Occipital lobe (tissue), 2 donors: ENCODE data around the gene PDCD1LG2. TPM values are rescaled to one million over a fixed set of nuclear protein-coding genes. Genes with fewer than 3 reads are reported as not detected.

Source experiments
- DNase-seq: peaks from one replicate; lab custom pipeline; 2025; lab: John Stamatoyannopoulos, UW
- total RNA-seq: library from RNA; depleted of rRNA; stranded (reverse); fragments of >200 nt; gene quantifications from one replicate; pipeline ENCODE4 v1.2.3, GENCODE V29; 2014

PDCD1LG2 gene
- total RNA-seq, 1 donor from 2014 or later, result 0.62 TPM

- DNase-seq, result no peak
Measured at GRCh38 chr9:5531101-5531882, 21.0 kb downstream of the PDCD1LG2 start.

- no peak for DNase-seq
Measured at GRCh38 chr9:5532306-5532705, 22.0 kb downstream of the PDCD1LG2 start.

- no peak for DNase-seq
Measured at GRCh38 chr9:5532790-5533189, 22.5 kb downstream of the PDCD1LG2 start.

GRCh38 chr9:5536684-5537083 lies 26.4 kb downstream of the PDCD1LG2 start:
- DNase-seq, result no peak

- DNase-seq, result no peak
Measured at GRCh38 chr9:5543875-5544702, 33.8 kb downstream of the PDCD1LG2 start.

- DNase-seq, result no peak
Measured at GRCh38 chr9:5549658-5550650, 39.6 kb downstream of the PDCD1LG2 start.

GRCh38 chr9:5551368-5552150 lies 41.2 kb downstream of the PDCD1LG2 start:
- no peak for DNase-seq

- no peak for DNase-seq
Measured at GRCh38 chr9:5552301-5552700, 42.0 kb downstream of the PDCD1LG2 start.

GRCh38 chr9:5553211-5553610 lies 42.9 kb downstream of the PDCD1LG2 start:
- no peak for DNase-seq

GRCh38 chr9:5554254-5554653 lies 43.9 kb downstream of the PDCD1LG2 start:
- no peak for DNase-seq

- DNase-seq, result no peak
Measured at GRCh38 chr9:5556101-5556705, 45.9 kb downstream of the PDCD1LG2 start.

- DNase-seq, result no peak
Measured at GRCh38 chr9:5557606-5558587, 47.6 kb downstream of the PDCD1LG2 start.

- no peak for DNase-seq
Measured at GRCh38 chr9:5559659-5560058, 49.3 kb downstream of the PDCD1LG2 start.

GRCh38 chr9:5560443-5561100 lies 50.2 kb downstream of the PDCD1LG2 start:
- DNase-seq, result no peak

GRCh38 chr9:5561828-5562488 lies 51.6 kb downstream of the PDCD1LG2 start:
- no peak for DNase-seq

GRCh38 chr9:5562806-5563416 lies 52.6 kb downstream of the PDCD1LG2 start:
- DNase-seq, result no peak

- DNase-seq, result no peak
Measured at GRCh38 chr9:5563417-5563815, 53.1 kb downstream of the PDCD1LG2 start.
